H1 (cell line): ENCODE data around the gene ELOVL6. TPM values are rescaled to one million over a fixed set of nuclear protein-coding genes. Genes with fewer than 3 reads are reported as not detected.
A peak's percentile ranks its signal among the peaks of the same experiment; 100 is the strongest.

Source experiments
- CTCF ChIA-PET: fragments of 300-600 bp; sonication (Branson Sonifier 250); formaldehyde crosslinking; loops from one replicate; lab custom pipeline; 2021; ENCODE audit not compliant: partially characterized antibody; lab: Charles Lee
- POLR2A ChIA-PET: fragments of 300-600 bp; sonication (Branson Sonifier 250); formaldehyde crosslinking; loops from one replicate; lab custom pipeline; 2021; ENCODE audit warnings: inconsistent platforms; ENCODE audit not compliant: partially characterized antibody; lab: Charles Lee
- DNase-seq, 2 experiments: peaks; one replicate each; pipeline versions ENCODE4 v3.0.0 to v3.0.0-alpha.2; 2010 to 2022; ENCODE audit warnings: low spot score in 2 of 2, low read depth in 1 of 2, mixed read lengths in 1 of 2
- FAIRE-seq: peaks from 2 replicates; lab custom pipeline; 2011; peaks lifted over from hg19 to GRCh38; lab: Jason Lieb, UNC
- H2AFZ ChIP-seq: 2 replicates; pipeline ENCODE4 v1.8.1; 2012; ENCODE audit warnings: low read length, inconsistent platforms
- H2AK5ac ChIP-seq: 2 replicates; pipeline ENCODE4 v1.6.1; 2013; ENCODE audit warnings: low read depth, low read length
- H2BK120ac ChIP-seq: replicated peaks from 2 replicates; pipeline ENCODE3; 2013; ENCODE audit warnings: low read depth, low read length, inconsistent platforms
- H2BK12ac ChIP-seq: 2 replicates; pipeline ENCODE4 v1.6.1; 2013; ENCODE audit warnings: low read depth, low read length
- H2BK15ac ChIP-seq: 2 replicates; pipeline ENCODE4 v1.6.1; 2013; ENCODE audit warnings: low read length
- H2BK20ac ChIP-seq: 2 replicates; pipeline ENCODE4 v1.6.1; 2013; ENCODE audit warnings: low read length
- H2BK5ac ChIP-seq: 2 replicates; pipeline ENCODE4 v1.6.1; 2013; ENCODE audit warnings: low read depth, low read length
- H3K14ac ChIP-seq: 2 replicates; pipeline ENCODE4 v1.6.1; 2013; ENCODE audit warnings: inconsistent platforms; ENCODE audit not compliant: insufficient read length
- H3K18ac ChIP-seq: 2 replicates; pipeline ENCODE4 v1.6.1; 2013; ENCODE audit warnings: low read length; ENCODE audit errors: extremely low read depth
- H3K23ac ChIP-seq: 2 replicates; pipeline ENCODE4 v1.6.1; 2013; ENCODE audit warnings: inconsistent platforms; ENCODE audit not compliant: insufficient read length
- H3K23me2 ChIP-seq: 2 replicates; pipeline ENCODE4 v1.6.1; 2013; ENCODE audit warnings: low read depth, low read length
- H3K27ac ChIP-seq: 2 replicates; pipeline ENCODE4 v1.6.1; 2011; ENCODE audit warnings: low read depth, low read length, inconsistent platforms
- H3K27me3 ChIP-seq, 4 experiments: replicated peaks in 1 of 4; 1 replicate in 1 of 4; 2 replicates in 3 of 4; pipeline versions ENCODE4 v1.6.1 to v1.8.1; 2011 to 2013; ENCODE audit warnings: low read length in 3 of 4, mild to moderate bottlenecking in 3 of 4, inconsistent platforms in 2 of 4, mixed read lengths in 2 of 4, moderate library complexity in 1 of 4; ENCODE audit not compliant: control insufficient read depth in 3 of 4, insufficient read depth in 3 of 4; ENCODE audit errors: extremely low read depth in 1 of 4
- H3K36me3 ChIP-seq, 4 experiments: 2 replicates each; pipeline versions ENCODE4 v1.6.1 to v1.8.1; 2011 to 2013; ENCODE audit warnings: mild to moderate bottlenecking in 4 of 4, low read length in 3 of 4, moderate library complexity in 2 of 4, control low read depth in 1 of 4, inconsistent platforms in 1 of 4; ENCODE audit not compliant: insufficient read depth in 4 of 4, control insufficient read depth in 2 of 4
- H3K4ac ChIP-seq: replicated peaks from 2 replicates; pipeline ENCODE3; 2013; ENCODE audit warnings: low read length, low read depth, mixed read lengths, inconsistent platforms; ENCODE audit not compliant: insufficient read length
- H3K4me1 ChIP-seq, 4 experiments: replicated peaks in 1 of 4; 1 replicate in 1 of 4; 2 replicates in 3 of 4; pipeline versions ENCODE4 v1.6.1 to v1.8.1; 2011 to 2013; ENCODE audit warnings: low read length in 3 of 4, inconsistent platforms in 2 of 4, mixed read lengths in 1 of 4; ENCODE audit not compliant: insufficient read depth in 4 of 4, control insufficient read depth in 3 of 4
- H3K4me2 ChIP-seq, 2 experiments: 2 replicates each; pipeline versions ENCODE4 v1.6.1 to v1.8.1; 2011 to 2013; ENCODE audit warnings: low read depth in 2 of 2, low read length in 2 of 2, control low read depth in 1 of 2, inconsistent platforms in 1 of 2, mild to moderate bottlenecking in 1 of 2; ENCODE audit not compliant: insufficient read depth in 1 of 2
- H3K4me3 ChIP-seq, 4 experiments: fragments of 200-600, 300-600 bp in 1 of 4; sonication (generic), shearing (Covaris generic), sonication (Bioruptor Twin) in 1 of 4; 2 replicates each; pipeline versions ENCODE4 v1.5.1 to v1.8.1; 2011 to 2016; ENCODE audit warnings: low read length in 4 of 4, low read depth in 3 of 4, control low read depth in 2 of 4, inconsistent platforms in 2 of 4, mild to moderate bottlenecking in 2 of 4, mixed read lengths in 1 of 4, moderate library complexity in 1 of 4; ENCODE audit not compliant: insufficient read depth in 2 of 4; ENCODE audit errors: extremely low read depth in 1 of 4
- H3K56ac ChIP-seq: replicated peaks from 2 replicates; pipeline ENCODE3; 2013; ENCODE audit warnings: low read depth, mild to moderate bottlenecking, mixed read lengths, low read length, inconsistent platforms; ENCODE audit not compliant: insufficient read length
- H3K79me1 ChIP-seq: 2 replicates; pipeline ENCODE4 v1.6.1; 2013; ENCODE audit warnings: low read depth, low read length, control low read depth
- H3K79me2 ChIP-seq, 2 experiments: 2 replicates each; pipeline versions ENCODE4 v1.6.1 to v1.8.1; 2012 to 2013; ENCODE audit warnings: low read length in 2 of 2, mild to moderate bottlenecking in 2 of 2, inconsistent platforms in 1 of 2; ENCODE audit not compliant: insufficient read depth in 2 of 2, control insufficient read depth in 1 of 2
- H3K9ac ChIP-seq, 4 experiments: replicated peaks in 1 of 4; 1 replicate in 1 of 4; 2 replicates in 3 of 4; pipeline versions ENCODE4 v1.6.1 to v1.8.1; 2011 to 2013; ENCODE audit warnings: low read depth in 3 of 4, low read length in 3 of 4, control low read depth in 2 of 4, mild to moderate bottlenecking in 2 of 4, moderate library complexity in 2 of 4, inconsistent platforms in 1 of 4; ENCODE audit errors: extremely low read depth in 1 of 4
- H3K9me3 ChIP-seq, 2 experiments: 2 replicates each; pipeline versions ENCODE4 v1.6.1 to v1.8.1; 2012 to 2013; ENCODE audit warnings: mild to moderate bottlenecking in 2 of 2, moderate library complexity in 2 of 2, control low read depth in 1 of 2, inconsistent platforms in 1 of 2, low read depth in 1 of 2, low read length in 1 of 2, mixed read lengths in 1 of 2; ENCODE audit not compliant: insufficient read depth in 2 of 2
- H4K20me1 ChIP-seq, 2 experiments: replicated peaks in 1 of 2; 2 replicates each; pipeline versions ENCODE3 to v1.8.1; 2011 to 2013; ENCODE audit warnings: inconsistent platforms in 2 of 2, low read length in 2 of 2, mild to moderate bottlenecking in 1 of 2; ENCODE audit not compliant: insufficient read depth in 2 of 2, control insufficient read depth in 1 of 2
- H4K5ac ChIP-seq: 2 replicates; pipeline ENCODE4 v1.6.1; 2013; ENCODE audit warnings: low read length, low read depth, mixed read lengths, inconsistent platforms; ENCODE audit not compliant: insufficient read length
- H4K8ac ChIP-seq: 2 replicates; pipeline ENCODE4 v1.8.0; 2013; ENCODE audit warnings: mild to moderate bottlenecking, moderate library complexity, low read length, inconsistent platforms; ENCODE audit not compliant: insufficient read depth; ENCODE audit errors: extremely low read depth
- H4K91ac ChIP-seq: replicated peaks from 2 replicates; pipeline ENCODE3; 2013; ENCODE audit warnings: low read length, mixed read lengths, inconsistent platforms; ENCODE audit not compliant: insufficient read length
- ASH2L ChIP-seq: fragments of 200-600, 300-600 bp; sonication (generic); IDR thresholded peaks from one replicate; pipeline ENCODE4 v1.7.1; 2017; ENCODE audit warnings: low read length
- KDM4A ChIP-seq: IDR thresholded peaks from one replicate; pipeline ENCODE4 v1.7.1; 2012; ENCODE audit warnings: low read depth, mild to moderate bottlenecking, moderate library complexity, low read length, inconsistent platforms; ENCODE audit not compliant: severe bottlenecking
- MAX ChIP-seq: IDR thresholded peaks from 2 replicates; pipeline ENCODE4 v1.6.1; 2012; ENCODE audit warnings: inconsistent platforms
- PHF8 ChIP-seq: fragments of 200-600 bp; sonication (generic); conservative IDR thresholded peaks from 2 replicates; pipeline ENCODE4 v1.7.1; 2012; ENCODE audit warnings: low read depth, mild to moderate bottlenecking, inconsistent platforms, low read length, moderate library complexity
- POLR2AphosphoS5 ChIP-seq: IDR thresholded peaks from 2 replicates; pipeline ENCODE4 v1.6.1; 2011; ENCODE audit warnings: low read depth, low read length
- RAD21 ChIP-seq, 2 experiments: IDR thresholded peaks in 1 of 2; conservative IDR thresholded peaks in 1 of 2; 2 replicates each; pipeline ENCODE4 v1.6.1; 2011; ENCODE audit warnings: low read depth in 2 of 2, low read length in 2 of 2, improper control_type of control experiment in 1 of 2, inconsistent platforms in 1 of 2, mild to moderate bottlenecking in 1 of 2, moderate library complexity in 1 of 2
- RBBP5 ChIP-seq: IDR thresholded peaks from 2 replicates; pipeline ENCODE4 v1.7.1; 2012; ENCODE audit warnings: low read depth, mild to moderate bottlenecking, inconsistent platforms, low read length, moderate library complexity, borderline replicate concordance
- SIRT6 ChIP-seq: IDR thresholded peaks from one replicate; pipeline ENCODE4 v1.7.1; 2012; ENCODE audit warnings: low read length, inconsistent platforms
- TAF1 ChIP-seq: IDR thresholded peaks from 2 replicates; pipeline ENCODE4 v1.6.1; 2011; ENCODE audit warnings: mild to moderate bottlenecking, low read depth, low read length
- TAF7 ChIP-seq: optimal IDR thresholded peaks from 2 replicates; pipeline ENCODE3; 2011; ENCODE audit warnings: low read depth, mild to moderate bottlenecking, inconsistent platforms, low read length, moderate library complexity, borderline replicate concordance
- TBP ChIP-seq: IDR thresholded peaks from 2 replicates; pipeline ENCODE4 v1.6.1; 2011; ENCODE audit warnings: low read depth, low read length, improper control_type of control experiment
- WGBS, 2 experiments: shearing (Covaris generic) in 1 of 2; methylation state at CpG; one replicate each; pipeline versions ENCODE4 v1.1.6 to v1.1.7; 2013 to 2015; ENCODE audit warnings: low lambda C conversion rate in 2 of 2, mixed read lengths in 2 of 2, inconsistent platforms in 1 of 2, low coverage in 1 of 2, missing lambda C conversion rate in 1 of 2; ENCODE audit not compliant: insufficient replicate concordance in 2 of 2, insufficient coverage in 1 of 2, insufficient read length in 1 of 2; ENCODE audit errors: extremely low coverage in 1 of 2, missing lambda C conversion rate in 1 of 2; 5-methylcytosine and 5-hydroxymethylcytosine counted together
- polyA plus RNA-seq, 7 experiments: library from polyadenylated mRNA; depleted of rRNA in 3 of 7; stranded (reverse) in 5 of 7; unstranded in 2 of 7; fragments of >200 nt in 5 of 7; fragments of 200-250 nt in 2 of 7; gene quantifications; 1 replicate in 5 of 7; 2 replicates in 1 of 7; 4 replicates in 1 of 7; pipeline versions ENCODE4 v1.2.1 to v1.2.3, GENCODE V29; 2011 to 2013; ENCODE audit warnings: missing spikeins in 2 of 7, mixed read lengths in 2 of 7
- total RNA-seq: library from RNA; stranded (reverse); fragmentation: NEBNext Ultra II Directional; extraction: Animal tissue kit (Norgen Biotek cat#: 25700); gene quantifications from 2 replicates; pipeline ENCODE4 v1.2.1, GENCODE V29; 2021

Gene ELOVL6
- total and polyA plus RNA-seq, 2 of the 8 experiments (the other 6 are each of a cell fraction or from before 2014, with no cell fraction given): 27.8 to 86.6 TPM

- no peak for FAIRE-seq
- TF ChIP-seq SIRT6: no peak
- TF ChIP-seq MAX: peak; percentile 68
- TF ChIP-seq TAF1: peak; percentile 82; the same call in 1 of the 2 replicates
- peak; percentile 96 for TF ChIP-seq RBBP5
- peak; percentile 68 for TF ChIP-seq TBP
- TF ChIP-seq RAD21 (IDR thresholded peaks at IDR 0.05 in 1 of 2, conservative IDR thresholded peaks at IDR 0.05 in 1 of 2; ENCODE audit: low read depth in 2 of 2, low read length in 2 of 2): no peak
- TF ChIP-seq ASH2L: peak; percentile 56
- TF ChIP-seq PHF8: peak; percentile 77
- TF ChIP-seq KDM4A: peak; percentile 65
- peak; percentile 87 for TF ChIP-seq POLR2AphosphoS5
- peak; percentile 1 for TF ChIP-seq TAF7
Observed at GRCh38 chr4:110196206-110196870, 2.1 kb downstream of the ELOVL6 start.

More at GRCh38 chr4:110196206-110196870, 2.1 kb downstream of the ELOVL6 start:
- Histone ChIP-seq H3K4me1 (peaks cover 4 to 15% (median 10%) of the 10 kb centered on the region in 4 experiments; a peak in 5 of 7 replicates), H2BK12ac (peak overlapping the region; percentile 78; the same call in 1 of the 2 replicates), H3K79me1 (no peaks in the 10 kb centered on the region), H2BK5ac (peak overlapping the region; percentile 95), H3K4me3 (peak overlapping the region; percentile 72 to 95 (median 84)), H3K27me3 (no peaks in the 10 kb centered on the region), H3K14ac (peak overlapping the region; percentile 25), H2AFZ (peak overlapping the region; percentile 54; the same call in 1 of the 2 replicates), H3K9me3 (no peaks in the 10 kb centered on the region), H3K79me2 (peaks cover 0 to 61% of the 10 kb centered on the region in 2 experiments; a peak in 2 of 4 replicates), H3K36me3 (peaks cover 0 to 11% (median 0%) of the 10 kb centered on the region in 4 experiments; a peak in 1 of 8 replicates), H2BK120ac (peak overlapping the region; percentile 84), H3K56ac (peak overlapping the region; percentile 89), H3K23me2 (peaks cover 14% of the 10 kb centered on the region), H3K18ac (peak overlapping the region; percentile 98), H2BK20ac (no peak overlapping the region), H3K9ac (peak overlapping the region; percentile 76 to 96 (median 92)), H4K5ac (peak overlapping the region; percentile 83), H3K27ac (peak overlapping the region; percentile 84), H2AK5ac (peak overlapping the region; percentile 69), H4K20me1 (no peaks in the 10 kb centered on the region), H4K91ac (peak overlapping the region; percentile 95), H3K4ac (peak overlapping the region; percentile 8), H3K4me2 (peak overlapping the region; percentile 88 to 91), H4K8ac (peak overlapping the region; percentile 91), H2BK15ac (no peak overlapping the region), H3K23ac (no peak overlapping the region)
- DNase-seq: peak in 1 of 2 experiments; percentile 84
- POLR2A ChIA-PET: interaction anchor here (1.0 to 2.9 kb wide), 7 partner anchors 11 to 215 kb away, joined by 3 to 25 read pairs (median 3); no protein-coding TSS in a partner anchor
- CTCF ChIA-PET: interaction anchor here (1.2 kb wide), 1 partner anchor 25 kb away, joined by 4 read pairs; no protein-coding TSS in a partner anchor
- WGBS, 2 experiments: 2% methylated on average over 20 of the region's 58 CpGs; no CpG with 5 or more reads in 1 of the 2 experiments
